Testis (tissue), 3 donors: ENCODE data around the gene PPM1H. TPM values are rescaled to one million over a fixed set of nuclear protein-coding genes. Genes with fewer than 3 reads are reported as not detected.

Source experiments
- DNase-seq: peaks from one replicate; pipeline ENCODE4 v3.0.0-alpha.2; 2019
- H3K27ac ChIP-seq, 2 donors: fragments of 200-600 bp; sonication (generic); one replicate each; pipeline ENCODE4 v1.5.1; 2019
- H3K27me3 ChIP-seq: fragments of 200-600 bp; sonication (generic); one replicate; pipeline ENCODE4 v1.5.1; 2019
- H3K36me3 ChIP-seq: fragments of 200-600 bp; sonication (generic); one replicate; pipeline ENCODE4 v1.5.1; 2017; ENCODE audit warnings: low read depth; ENCODE audit errors: missing control alignments
- H3K4me1 ChIP-seq: fragments of 200-600 bp; sonication (generic); one replicate; pipeline ENCODE4 v1.5.1; 2019
- H3K4me3 ChIP-seq, 2 donors: fragments of 200-600 bp; sonication (generic); one replicate each; pipeline ENCODE4 v1.5.1; 2017 to 2019
- H3K9me3 ChIP-seq: fragments of 200-600 bp; sonication (generic); one replicate; pipeline ENCODE4 v1.5.1; 2017
- CTCF ChIP-seq, 3 experiments: fragments of 450-650 bp in 2 of 3; fragments of 200-600 bp in 1 of 3; sonication (generic) in 1 of 3; IDR thresholded peaks; one replicate each; pipeline ENCODE4 v1.5.1; 2016 to 2019; ENCODE audit warnings: antibody characterized with exemption in 3 of 3, mild to moderate bottlenecking in 2 of 3, moderate library complexity in 1 of 3
- POLR2A ChIP-seq: fragments of 450-650 bp; IDR thresholded peaks from one replicate; pipeline ENCODE4 v1.6.1; 2017; ENCODE audit warnings: antibody characterized with exemption, mild to moderate bottlenecking, moderate library complexity
- WGBS, 2 donors: methylation state at CpG; one replicate each; pipeline ENCODE4 v1.1.5; 2018; 5-methylcytosine and 5-hydroxymethylcytosine counted together
- intact Hi-C: fragments of 100-400 bp; cut with DNase I; formaldehyde crosslinking; loops from one replicate; pipeline ENCODE4 v1.15.1; 2023; ENCODE audit warnings: low total_unique reads
- polyA plus RNA-seq: library from polyadenylated mRNA; stranded (reverse); fragments of 350-450 nt; fragmentation: Illumina TruSeq; extraction: RNeasy Lipid Tissue Mini Kit (QIAGEN cat#74804); gene quantifications from one replicate; pipeline ENCODE4 v1.2.3, GENCODE V29; 2014; ENCODE audit warnings: low read depth, low replicate concordance; ENCODE audit not compliant: insufficient read depth
- total RNA-seq, 2 donors: library from RNA; depleted of rRNA; stranded (reverse); fragments of >200 nt; gene quantifications; one replicate each; pipeline ENCODE4 v1.2.3, GENCODE V29; 2016

Gene PPM1H
- total and polyA plus RNA-seq, 3 donors from 2014 or later = 2.5 to 9.1 (median 2.7) TPM

GRCh38 chr12:62725781-62726180, 209.2 kb downstream of the PPM1H start:
- no peaks in the 10 kb centered on the region for H3K27me3 ChIP-seq
- TF ChIP-seq POLR2A (no peak), CTCF (IDR thresholded peaks at IDR 0.05) (no peak)
- H3K27ac ChIP-seq = no peak overlapping the region
- H3K36me3 ChIP-seq = no peaks in the 10 kb centered on the region
- H3K4me3 ChIP-seq = no peak overlapping the region
- peaks cover 5% of the 10 kb centered on the region for H3K4me1 ChIP-seq
- intact Hi-C loops = no loop called here
- 86 to 88% methylated on average over 1 of the region's 1 CpG for WGBS, 2 donors
- DNase-seq = no peak
- no peaks in the 10 kb centered on the region for H3K9me3 ChIP-seq

- WGBS, 2 donors = 79% methylated on average over 4 of the region's 4 CpGs
- peaks cover 5% of the 10 kb centered on the region for H3K4me1 ChIP-seq
- DNase-seq = no peak
- H3K4me3 ChIP-seq = no peak overlapping the region
- no peaks in the 10 kb centered on the region for H3K9me3 ChIP-seq
- no peak for TF ChIP-seq POLR2A
- no peak for TF ChIP-seq CTCF (IDR thresholded peaks at IDR 0.05)
- no peak overlapping the region for H3K27ac ChIP-seq
- intact Hi-C loops = no loop called here
- H3K27me3 ChIP-seq = no peaks in the 10 kb centered on the region
- no peaks in the 10 kb centered on the region for H3K36me3 ChIP-seq
Observed at GRCh38 chr12:62724947-62725451, 210.0 kb downstream of the PPM1H start.

GRCh38 chr12:62724285-62724684, 210.7 kb downstream of the PPM1H start:
- TF ChIP-seq POLR2A (no peak), CTCF (IDR thresholded peaks at IDR 0.05) (no peak)
- WGBS, 2 donors = 83 to 97% methylated on average over 3 of the region's 3 CpGs
- DNase-seq = no peak
- Histone ChIP-seq H3K27me3 (no peaks in the 10 kb centered on the region), H3K36me3 (no peaks in the 10 kb centered on the region), H3K4me1 (peaks cover 6% of the 10 kb centered on the region), H3K27ac (no peak overlapping the region), H3K9me3 (no peaks in the 10 kb centered on the region), H3K4me3 (no peak overlapping the region)
- intact Hi-C loops = no loop called here

- peaks cover 13% of the 10 kb centered on the region for H3K4me1 ChIP-seq
- WGBS, 2 donors = 92 to 95% methylated on average over 3 of the region's 3 CpGs
- TF ChIP-seq CTCF (IDR thresholded peaks at IDR 0.05) (no peak), POLR2A (no peak)
- DNase-seq = no peak
- no peaks in the 10 kb centered on the region for H3K27me3 ChIP-seq
- H3K4me3 ChIP-seq = no peak overlapping the region
- no peaks in the 10 kb centered on the region for H3K9me3 ChIP-seq
- H3K36me3 ChIP-seq = no peaks in the 10 kb centered on the region
- no peak overlapping the region for H3K27ac ChIP-seq
- intact Hi-C loops = no loop called here
Observed at GRCh38 chr12:62722971-62723680, 211.8 kb downstream of the PPM1H start.
